ENCODE data around the gene PRKAG2.

Gene PRKAG2

GRCh38 chr7:151710646-151711434 lies 166.1 kb downstream of the PRKAG2 start:
- no peak for DNase-seq (ENCODE audit: low read depth in 2 of 2)

- no peak for DNase-seq (ENCODE audit: low read depth in 2 of 2)
These were observed 166.7 kb downstream of the PRKAG2 start for GRCh38 chr7:151710121-151710640.

GRCh38 chr7:151709141-151710038 lies 167.5 kb downstream of the PRKAG2 start:
- no peak for DNase-seq (ENCODE audit: low read depth in 2 of 2)

- DNase-seq (ENCODE audit: low read depth in 2 of 2): no peak
These were observed 168.3 kb downstream of the PRKAG2 start for GRCh38 chr7:151708610-151709009.

GRCh38 chr7:151707757-151708156 lies 169.2 kb downstream of the PRKAG2 start:
- no peak for DNase-seq (ENCODE audit: low read depth in 2 of 2)

GRCh38 chr7:151707105-151707469 lies 169.8 kb downstream of the PRKAG2 start:
- no peak for DNase-seq (ENCODE audit: low read depth in 2 of 2)

GRCh38 chr7:151706277-151707104 lies 170.4 kb downstream of the PRKAG2 start:
- DNase-seq (ENCODE audit: low read depth in 2 of 2): no peak

GRCh38 chr7:151705636-151706276 lies 171.2 kb downstream of the PRKAG2 start:
- no peak for DNase-seq (ENCODE audit: low read depth in 2 of 2)

GRCh38 chr7:151704960-151705635 lies 171.8 kb downstream of the PRKAG2 start:
- DNase-seq (ENCODE audit: low read depth in 2 of 2): no peak

- DNase-seq (ENCODE audit: low read depth in 2 of 2): no peak
These were observed 172.5 kb downstream of the PRKAG2 start for GRCh38 chr7:151704299-151704959.

GRCh38 chr7:151702961-151703360 lies 174.0 kb downstream of the PRKAG2 start:
- no peak for DNase-seq (ENCODE audit: low read depth in 2 of 2)

- no peak for DNase-seq (ENCODE audit: low read depth in 2 of 2)
These were observed 176.2 kb downstream of the PRKAG2 start for GRCh38 chr7:151700586-151701165.

- DNase-seq (ENCODE audit: low read depth in 2 of 2): no peak
These were observed 177.0 kb downstream of the PRKAG2 start for GRCh38 chr7:151699928-151700319.

GRCh38 chr7:151699147-151699927 lies 177.6 kb downstream of the PRKAG2 start:
- no peak for DNase-seq (ENCODE audit: low read depth in 2 of 2)

- DNase-seq (ENCODE audit: low read depth in 2 of 2): no peak
These were observed 179.0 kb downstream of the PRKAG2 start for GRCh38 chr7:151697942-151698341.

- no peak for DNase-seq (ENCODE audit: low read depth in 2 of 2)
These were observed 179.4 kb downstream of the PRKAG2 start for GRCh38 chr7:151697515-151697895.

GRCh38 chr7:151696721-151697514 lies 180.0 kb downstream of the PRKAG2 start:
- no peak for DNase-seq (ENCODE audit: low read depth in 2 of 2)

- no peak for DNase-seq (ENCODE audit: low read depth in 2 of 2)
These were observed 180.9 kb downstream of the PRKAG2 start for GRCh38 chr7:151695951-151696541.

Measured in activated CD4-positive, alpha-beta T cell treated with anti-CD3 and anti-CD28 coated beads for 24 hours (primary cell).